NCI-H460 (cell line): ENCODE results near the gene ARHGAP12. TPM values are rescaled to one million over a fixed set of nuclear protein-coding genes. Genes with fewer than 3 reads are reported as not detected.
A peak's percentile ranks its signal among the peaks of the same experiment; 100 is the strongest.
"Not testable (repeated sequence)": the region's sequence is repeated elsewhere in the genome, so short reads cannot be mapped to it uniquely, and the experiment has no call there.

Source experiments
- DNase-seq: peaks from one replicate; pipeline ENCODE4 v3.0.0-alpha.2; 2016; ENCODE audit warnings: low read depth; ENCODE audit errors: extremely low read depth
- total RNA-seq: library from RNA; depleted of rRNA; stranded (reverse); fragments of >200 nt; shearing (Covaris generic); gene quantifications from 2 replicates; pipeline ENCODE4 v1.2.3, GENCODE V29; 2014

Gene ARHGAP12
- total RNA-seq, 1 experiment from 2014 or later, result 35.9 TPM

- DNase-seq, result no peak
Measured at GRCh38 chr10:31774928-31775650, 153.5 kb downstream of the ARHGAP12 start.

- DNase-seq, result no peak
Measured at GRCh38 chr10:31774299-31774900, 154.2 kb downstream of the ARHGAP12 start.

DNA sequence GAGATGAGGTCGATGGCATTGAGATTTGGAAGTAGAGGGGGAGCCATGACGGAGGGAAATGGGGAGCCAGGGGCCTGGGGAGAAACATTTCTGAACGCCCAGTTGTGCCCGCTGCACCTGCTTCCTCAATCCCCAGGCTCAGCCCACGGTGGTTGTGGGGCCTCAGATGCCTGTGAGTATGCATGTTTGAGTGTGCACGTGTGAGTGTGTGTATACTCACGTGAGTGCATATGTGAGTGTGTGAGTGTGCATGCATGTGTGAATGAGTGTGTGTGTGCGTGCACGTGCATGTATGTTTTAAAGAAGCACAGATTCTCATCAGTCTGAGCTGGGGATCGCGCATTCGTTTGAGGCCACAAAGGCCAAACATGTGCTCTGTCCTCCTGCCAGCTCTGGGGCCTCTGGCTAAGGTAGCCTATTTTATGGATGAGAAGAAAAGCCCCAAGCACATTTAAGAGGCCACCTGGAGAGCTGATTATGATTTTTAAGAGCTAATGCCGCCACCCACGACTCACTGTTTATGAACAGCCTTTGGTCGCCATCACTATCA lies 154.8 kb downstream of the ARHGAP12 start:
- no peak for DNase-seq

- DNase-seq, result no peak
Measured at GRCh38 chr10:31771331-31771831, 157.2 kb downstream of the ARHGAP12 start.

- no peak for DNase-seq
Measured at GRCh38 chr10:31770307-31770902, 158.2 kb downstream of the ARHGAP12 start.

DNA sequence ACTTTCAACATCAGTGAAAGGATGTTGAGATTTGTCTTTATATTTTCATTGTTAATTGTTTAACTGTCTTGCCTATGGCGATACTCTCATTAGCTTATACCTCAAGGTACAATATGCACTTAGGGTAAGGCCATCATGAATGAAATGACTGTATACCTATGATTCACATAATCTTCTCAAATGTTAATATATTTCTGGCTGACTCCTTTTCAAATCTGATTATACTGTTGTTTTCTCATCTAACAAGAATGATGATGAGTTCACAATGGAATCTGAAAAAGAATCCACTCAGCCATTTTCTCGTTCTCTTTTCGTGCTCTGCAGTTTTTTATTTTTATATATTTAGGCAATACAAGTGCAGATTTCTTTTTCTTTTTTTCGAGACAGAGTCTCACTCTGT lies 159.1 kb downstream of the ARHGAP12 start:
- no peak for DNase-seq

GRCh38 chr10:31768935-31769334 lies 159.7 kb downstream of the ARHGAP12 start:
- not testable (repeated sequence) for DNase-seq

GRCh38 chr10:31768467-31768866 lies 160.2 kb downstream of the ARHGAP12 start:
- no peak for DNase-seq

DNA sequence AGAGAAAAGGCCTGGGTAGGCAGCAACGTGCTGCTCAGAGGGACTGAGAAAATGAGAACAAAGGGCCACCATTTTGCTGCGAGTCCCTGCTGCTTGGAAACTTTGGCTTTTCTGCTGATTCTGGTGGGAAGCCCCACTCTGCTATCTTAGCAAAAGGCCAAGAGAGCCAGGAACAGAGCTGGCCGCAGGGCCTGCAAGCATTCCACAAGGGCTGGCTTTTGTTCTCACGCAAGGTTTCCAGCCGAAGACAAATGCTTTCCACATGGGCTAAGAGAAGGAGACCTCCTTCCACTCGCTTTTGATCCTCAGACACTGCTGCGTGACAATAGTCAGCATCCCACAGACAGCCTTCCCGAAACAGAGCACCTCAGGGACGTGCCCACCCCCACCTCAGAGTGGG lies 163.1 kb downstream of the ARHGAP12 start:
- no peak for DNase-seq

DNA sequence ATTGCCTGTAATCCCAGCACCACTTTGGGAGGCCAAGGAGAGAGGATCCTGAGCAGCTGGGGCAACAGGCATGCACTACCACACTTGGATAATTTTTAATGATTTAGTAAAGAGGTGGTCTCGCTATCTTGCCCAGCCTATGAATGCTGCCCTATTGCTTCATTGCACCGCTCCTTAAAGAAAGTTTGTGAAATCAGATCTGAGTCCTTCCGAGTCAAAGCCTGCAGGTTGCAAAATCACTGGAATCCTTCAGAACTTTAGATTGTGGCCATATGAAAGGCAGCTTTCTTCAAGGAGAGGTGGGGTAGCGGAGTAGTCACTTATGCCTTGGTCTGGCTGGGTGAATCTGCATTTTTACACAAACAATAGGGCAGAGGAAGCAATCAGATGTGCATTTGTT lies 166.3 kb downstream of the ARHGAP12 start:
- no peak for DNase-seq

DNA sequence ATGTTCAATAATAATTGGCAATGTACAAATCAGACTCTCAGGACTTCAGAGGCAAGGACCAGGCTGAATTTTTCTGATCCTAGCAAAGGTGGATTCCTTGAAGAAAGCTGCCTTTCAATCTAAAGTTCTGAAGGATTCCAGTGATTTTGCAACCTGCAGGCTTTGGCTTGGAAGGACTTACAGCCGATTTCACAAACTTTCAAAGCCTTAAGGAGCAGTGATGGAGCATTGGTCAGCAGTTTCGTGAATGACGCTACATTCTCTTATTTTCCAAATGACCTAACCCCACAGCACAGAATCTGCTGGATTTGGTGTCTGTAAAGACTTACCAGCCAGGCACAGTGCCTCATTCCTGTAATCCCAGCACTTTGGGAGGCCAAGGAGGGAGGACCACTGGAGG lies 167.5 kb downstream of the ARHGAP12 start:
- DNase-seq, result no peak

GRCh38 chr10:31760674-31761081 lies 168.0 kb downstream of the ARHGAP12 start:
- DNase-seq, result no peak

- DNase-seq, result peak; percentile 91
Measured at GRCh38 chr10:31759799-31760626, 168.6 kb downstream of the ARHGAP12 start.

- peak; percentile 38 for DNase-seq
Measured at GRCh38 chr10:31759124-31759798, 169.4 kb downstream of the ARHGAP12 start.

DNA sequence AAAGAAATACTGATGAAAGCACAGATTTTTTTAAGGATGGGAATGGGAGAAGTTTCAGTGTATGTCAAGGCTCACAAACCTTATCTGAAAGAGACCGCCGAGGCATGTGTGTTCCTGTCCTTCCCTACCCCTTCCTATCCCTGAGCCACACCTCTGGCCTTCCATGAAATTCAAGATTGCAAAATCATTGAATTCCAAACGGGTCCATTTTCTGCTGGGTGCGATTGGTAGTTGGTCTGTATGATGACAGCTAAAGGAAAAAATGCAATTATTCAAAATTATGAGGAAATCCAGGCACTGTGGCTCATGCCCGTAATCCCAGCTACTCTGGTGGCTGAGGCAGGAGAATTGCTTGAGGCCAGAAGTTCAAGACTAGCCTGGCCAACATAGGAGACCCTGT lies 170.1 kb downstream of the ARHGAP12 start:
- no peak for DNase-seq

DNA sequence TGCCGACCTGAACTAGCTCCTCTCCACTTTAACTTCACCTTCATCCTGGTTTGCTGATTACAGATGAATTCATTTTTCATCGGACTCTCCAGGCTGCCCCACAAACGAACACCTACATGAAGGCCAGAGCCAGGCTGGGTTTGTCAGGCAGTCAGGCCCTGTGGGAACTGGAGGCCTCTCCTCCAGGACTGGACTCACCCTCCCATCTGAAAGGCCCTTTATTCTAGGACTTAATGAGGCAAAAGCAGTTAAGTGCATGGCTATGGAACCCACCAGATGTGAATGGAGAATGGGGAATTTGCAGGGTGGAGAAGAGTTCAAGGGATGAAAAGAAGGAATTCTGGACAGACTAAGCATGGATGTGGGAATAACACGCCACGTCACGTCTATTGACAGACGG lies 170.8 kb downstream of the ARHGAP12 start:
- no peak for DNase-seq

GRCh38 chr10:31757386-31757791 lies 171.2 kb downstream of the ARHGAP12 start:
- no peak for DNase-seq

DNA sequence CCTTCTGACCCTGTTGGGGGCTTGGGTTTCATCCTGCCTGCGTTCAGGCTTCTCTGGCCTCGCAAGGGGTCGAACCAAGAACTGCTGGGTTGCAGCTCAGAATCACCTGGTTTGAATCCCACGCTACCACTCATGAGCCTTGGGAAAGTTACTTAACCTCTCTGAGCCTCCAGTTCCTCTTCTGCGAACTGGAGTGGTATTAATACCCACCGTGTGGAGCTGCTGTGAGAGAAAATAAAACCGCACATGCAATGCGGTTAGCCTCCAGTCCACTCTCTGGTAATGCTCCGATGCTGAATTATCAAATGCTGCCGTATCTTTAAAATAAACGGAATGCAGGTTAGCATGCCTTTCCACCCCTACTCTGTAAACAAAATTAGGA lies 171.9 kb downstream of the ARHGAP12 start:
- DNase-seq, result no peak

DNA sequence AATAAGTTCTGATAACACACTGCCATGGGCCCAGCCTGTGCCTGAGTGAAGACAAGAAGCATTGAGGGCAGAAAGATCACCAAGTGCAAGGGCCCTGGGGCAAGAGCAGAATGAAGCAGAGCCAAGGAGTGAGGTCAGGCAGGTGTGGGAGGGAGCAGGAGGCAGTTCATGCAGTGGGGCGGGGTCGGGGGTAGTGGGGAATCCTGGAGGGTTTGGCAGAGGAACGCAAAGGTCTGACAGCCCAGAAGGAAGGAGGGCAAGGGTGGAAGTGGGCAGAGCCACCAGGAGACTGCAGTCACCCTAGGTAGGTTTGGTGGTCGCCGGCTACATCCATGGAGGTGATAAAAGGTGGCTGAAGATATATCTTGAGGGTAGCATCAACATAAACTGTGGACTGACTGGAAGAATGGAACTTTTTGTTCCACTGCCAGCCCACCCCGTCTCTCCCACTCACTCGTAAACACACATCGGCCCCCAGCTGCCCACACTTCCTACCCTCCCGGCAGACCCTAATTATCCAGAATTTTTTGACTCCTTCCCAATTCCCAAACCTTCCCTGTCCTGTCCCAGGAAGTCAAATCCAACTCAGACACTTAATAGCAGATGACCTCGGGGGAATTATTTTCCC lies 172.4 kb downstream of the ARHGAP12 start:
- no peak for DNase-seq
